HG03378 (cell line): ENCODE results near the gene IGF1R.
A peak's percentile ranks its signal among the peaks of the same experiment; 100 is the strongest.

Experiments
- ATAC-seq: cut with Tn5 transposase; IDR thresholded peaks from one replicate; pipeline ENCODE4 v1.9.1; 2021; ENCODE audit warnings: mild to moderate bottlenecking, moderate library complexity; ENCODE audit not compliant: unreplicated experiment

The IGF1R gene

GRCh38 chr15:98815207-98815606, 166.9 kb downstream of the IGF1R start:
- no peak for ATAC-seq

GRCh38 chr15:98817745-98818144, 169.4 kb downstream of the IGF1R start:
- no peak for ATAC-seq

- no peak for ATAC-seq
These were observed 174.7 kb downstream of the IGF1R start for GRCh38 chr15:98823012-98823458.

GRCh38 chr15:98823616-98824015, 175.3 kb downstream of the IGF1R start:
- no peak for ATAC-seq

- ATAC-seq = no peak
These were observed 176.3 kb downstream of the IGF1R start for GRCh38 chr15:98824595-98824994.

- no peak for ATAC-seq
These were observed 178.3 kb downstream of the IGF1R start for GRCh38 chr15:98826658-98827057.

- no peak for ATAC-seq
These were observed 178.9 kb downstream of the IGF1R start for GRCh38 chr15:98827217-98827616.

GRCh38 chr15:98830034-98830634, 181.8 kb downstream of the IGF1R start:
- no peak for ATAC-seq

GRCh38 chr15:98834976-98835375, 186.6 kb downstream of the IGF1R start:
- no peak for ATAC-seq

GRCh38 chr15:98835876-98836275, 187.5 kb downstream of the IGF1R start:
- ATAC-seq = no peak

- no peak for ATAC-seq
These were observed 190.3 kb downstream of the IGF1R start for GRCh38 chr15:98838387-98839259.

- ATAC-seq = no peak
These were observed 191.7 kb downstream of the IGF1R start for GRCh38 chr15:98840053-98840452.

GRCh38 chr15:98841419-98841970, 193.2 kb downstream of the IGF1R start:
- ATAC-seq = no peak

- no peak for ATAC-seq
These were observed 194.0 kb downstream of the IGF1R start for GRCh38 chr15:98842192-98842972.

GRCh38 chr15:98842973-98843285, 194.6 kb downstream of the IGF1R start:
- ATAC-seq = no peak

- no peak for ATAC-seq
These were observed 195.5 kb downstream of the IGF1R start for GRCh38 chr15:98843844-98844243.

GRCh38 chr15:98844261-98844660, 195.9 kb downstream of the IGF1R start:
- ATAC-seq = no peak

GRCh38 chr15:98845138-98845884, 197.0 kb downstream of the IGF1R start:
- no peak for ATAC-seq

GRCh38 chr15:98850961-98851572, 202.7 kb downstream of the IGF1R start:
- ATAC-seq = peak; percentile 53

- peak; percentile 38 for ATAC-seq
These were observed 204.8 kb downstream of the IGF1R start for GRCh38 chr15:98853161-98853560.
